GM18526 (cell line): ENCODE results near the gene MSRB3.

Experiments
- POLR2A ChIP-seq: IDR thresholded peaks from 3 replicates; pipeline ENCODE4 v1.6.1; 2011; ENCODE audit not compliant: insufficient read length; ENCODE audit errors: extremely low read depth

The MSRB3 gene

DNA sequence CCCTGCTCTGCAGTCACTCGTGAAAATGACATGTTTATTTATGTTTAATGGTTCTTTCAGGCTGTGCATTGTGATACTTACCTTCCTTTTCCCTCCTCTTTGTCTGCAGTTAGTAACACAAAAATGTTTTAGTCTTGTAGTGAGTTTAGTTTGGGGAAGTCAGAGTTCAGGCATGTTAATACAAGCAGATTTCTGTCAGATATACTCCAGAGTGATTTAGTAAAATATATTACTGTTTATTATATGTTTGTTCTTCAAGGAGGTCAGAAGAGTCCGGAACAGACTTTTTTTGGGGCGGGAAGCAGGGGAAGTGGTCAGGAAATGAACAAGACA lies 28.7 kb downstream of the MSRB3 start:
- no peak for TF ChIP-seq POLR2A

- TF ChIP-seq POLR2A: no peak
Measured at GRCh38 chr12:65308006-65308405, 29.5 kb downstream of the MSRB3 start.

- TF ChIP-seq POLR2A: no peak
Measured at GRCh38 chr12:65308601-65309071, 30.2 kb downstream of the MSRB3 start.

DNA sequence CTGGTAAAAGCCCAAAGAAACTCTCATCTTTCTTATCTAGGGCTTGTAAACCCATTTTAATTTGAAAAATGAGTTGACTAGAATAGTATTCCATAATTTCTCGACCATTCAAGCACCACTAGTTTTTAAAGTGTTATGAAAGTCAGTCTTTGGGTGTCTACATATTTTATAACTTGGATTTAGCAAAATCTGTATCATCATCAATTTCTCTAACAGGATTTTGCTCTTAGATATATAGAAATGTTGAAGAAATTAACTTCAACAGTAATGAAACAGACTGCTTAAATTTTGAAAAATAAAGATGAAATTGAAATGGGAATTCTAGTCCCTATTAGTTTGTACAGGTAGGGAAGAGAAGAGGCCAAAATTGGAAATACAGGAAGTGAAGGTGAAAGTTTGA lies 32.8 kb downstream of the MSRB3 start:
- TF ChIP-seq POLR2A: no peak

GRCh38 chr12:65313719-65314317 lies 35.3 kb downstream of the MSRB3 start:
- TF ChIP-seq POLR2A: no peak

GRCh38 chr12:65318186-65318685 lies 39.8 kb downstream of the MSRB3 start:
- TF ChIP-seq POLR2A: no peak

DNA sequence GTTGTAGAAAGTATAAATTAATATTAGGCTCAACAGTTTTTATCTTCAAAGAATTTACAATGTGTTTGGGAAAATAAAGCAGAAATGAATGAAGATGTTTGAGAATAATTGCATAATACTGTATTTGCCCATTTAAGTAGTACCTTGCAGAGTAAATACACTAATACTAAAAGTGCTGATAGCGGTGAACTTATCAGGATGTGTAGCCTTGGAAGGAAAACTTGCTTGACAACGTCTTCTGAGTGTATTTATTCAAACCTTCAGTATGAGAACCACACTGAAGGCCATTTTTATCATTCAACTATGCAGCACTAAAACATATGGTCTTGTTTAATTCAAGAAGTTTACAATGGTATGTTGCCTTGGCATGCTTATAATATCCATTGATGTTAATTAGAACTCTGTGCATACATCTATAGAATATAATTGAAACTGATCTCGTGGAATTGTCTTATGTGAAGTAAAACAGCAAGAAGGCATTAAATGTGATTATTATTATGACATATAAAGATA lies 41.3 kb downstream of the MSRB3 start:
- no peak for TF ChIP-seq POLR2A

DNA sequence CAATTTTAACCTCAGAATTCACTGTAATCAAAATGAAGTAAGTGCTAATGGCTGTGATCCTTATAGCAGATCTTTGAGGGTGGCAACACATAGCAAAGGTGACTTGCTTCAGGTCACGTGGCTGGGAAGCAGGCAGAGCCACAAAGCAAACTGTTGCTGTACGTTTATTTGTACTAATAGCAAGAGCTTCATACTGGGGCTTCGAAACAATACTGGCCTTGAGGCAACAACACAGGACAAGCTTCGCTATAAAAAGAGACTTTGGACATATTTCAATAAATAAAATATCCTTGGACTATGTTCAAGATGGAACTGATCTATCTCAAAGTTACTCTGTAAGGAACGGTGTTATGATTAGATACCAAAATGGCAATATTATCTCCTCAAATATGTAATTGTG lies 44.6 kb downstream of the MSRB3 start:
- no peak for TF ChIP-seq POLR2A

- no peak for TF ChIP-seq POLR2A
Measured at GRCh38 chr12:65324056-65324455, 45.6 kb downstream of the MSRB3 start.

DNA sequence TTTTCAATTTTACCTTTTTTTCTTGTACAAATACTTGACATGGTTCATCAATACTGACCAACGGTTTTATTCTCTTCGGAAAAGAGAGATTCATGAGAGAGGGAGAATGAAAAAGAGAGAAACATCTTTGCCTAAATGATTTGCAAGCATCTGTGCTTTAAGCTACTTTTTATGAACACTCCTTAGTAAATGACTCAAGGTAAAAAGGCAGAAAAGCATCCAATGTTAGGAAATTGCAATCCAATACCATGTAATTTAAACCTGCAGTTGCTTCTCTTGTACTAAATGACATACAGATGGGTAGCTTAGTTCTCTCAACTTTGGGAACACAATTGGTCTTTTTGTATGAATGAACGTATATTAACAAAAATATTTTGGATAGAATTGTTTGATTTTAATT lies 46.1 kb downstream of the MSRB3 start:
- TF ChIP-seq POLR2A: no peak

- no peak for TF ChIP-seq POLR2A
Measured at GRCh38 chr12:65325183-65325582, 46.7 kb downstream of the MSRB3 start.

DNA sequence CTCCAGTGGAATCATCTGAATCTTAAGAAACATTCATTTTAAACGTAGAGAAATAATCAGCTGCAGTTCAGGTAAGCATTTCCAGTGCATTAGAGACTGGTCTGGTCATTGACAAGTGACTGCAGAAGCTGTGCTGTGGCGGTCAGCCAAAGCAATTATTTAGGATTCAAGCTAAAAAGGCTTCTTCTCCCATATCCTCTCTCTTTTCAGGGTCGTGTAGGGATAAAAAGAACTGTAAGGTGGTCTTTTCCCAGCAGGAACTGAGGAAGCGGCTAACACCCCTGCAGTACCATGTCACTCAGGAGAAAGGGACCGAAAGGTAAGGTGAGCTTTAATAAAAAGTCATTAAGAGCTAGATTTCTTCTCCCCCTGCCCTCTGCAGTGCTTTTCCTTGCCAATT lies 48.1 kb downstream of the MSRB3 start:
- TF ChIP-seq POLR2A: no peak

- TF ChIP-seq POLR2A: no peak
Measured at GRCh38 chr12:65327207-65328076, 49.0 kb downstream of the MSRB3 start.

GRCh38 chr12:65329721-65330120 lies 51.2 kb downstream of the MSRB3 start:
- no peak for TF ChIP-seq POLR2A

- no peak for TF ChIP-seq POLR2A
Measured at GRCh38 chr12:65330331-65330730, 51.8 kb downstream of the MSRB3 start.

DNA sequence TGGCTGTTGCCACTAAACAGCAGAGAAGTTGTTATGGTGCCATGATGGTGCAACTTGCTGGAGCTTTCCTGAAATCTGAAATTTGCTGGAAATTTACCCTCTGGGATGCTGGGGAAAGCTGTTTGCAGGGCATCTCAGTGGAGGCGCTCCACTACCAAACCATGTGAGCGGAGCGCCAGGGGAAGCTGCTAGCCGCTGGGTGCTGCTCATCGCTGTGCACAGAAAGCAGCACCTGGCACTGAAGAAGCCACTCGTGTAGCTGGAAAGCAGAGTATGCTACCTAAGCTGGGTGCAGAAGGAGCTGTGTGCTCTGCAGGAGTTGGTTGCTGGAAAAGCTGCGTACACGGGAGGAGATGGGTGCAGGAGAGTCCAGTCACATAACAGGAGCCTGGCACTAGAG lies 53.0 kb downstream of the MSRB3 start:
- no peak for TF ChIP-seq POLR2A

GRCh38 chr12:65333649-65334048 lies 55.2 kb downstream of the MSRB3 start:
- TF ChIP-seq POLR2A: no peak

DNA sequence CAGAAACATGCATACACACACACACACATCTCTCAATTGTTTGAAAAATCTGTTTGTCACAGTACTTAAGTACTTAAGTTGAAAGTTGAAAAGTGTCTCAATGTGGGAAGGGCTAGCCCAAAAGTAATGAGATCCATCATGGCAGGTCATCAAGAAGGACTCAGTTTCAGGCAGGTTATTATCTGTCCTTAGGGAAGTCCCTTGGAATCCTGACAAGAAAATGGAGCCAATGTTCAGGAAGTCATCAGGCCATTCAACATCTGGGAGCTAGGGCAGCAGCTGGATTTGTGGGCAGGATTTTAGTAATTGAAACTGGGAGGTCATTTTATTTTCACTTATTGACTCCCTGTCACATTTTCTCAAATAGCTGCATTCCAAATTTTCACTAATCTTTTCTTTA lies 56.0 kb downstream of the MSRB3 start:
- no peak for TF ChIP-seq POLR2A
